ENCODE measurements around the gene DHRS1. TPM values are rescaled to one million over a fixed set of nuclear protein-coding genes. Genes with fewer than 3 reads are reported as not detected.

DHRS1 gene
- total and polyA plus RNA-seq, 8 donors = 24.9 to 55.5 (median 42.6) TPM

GRCh38 chr14:24297190-24297964 is 2.2 kb downstream of the DHRS1 start:
- Histone ChIP-seq H3K27me3 (no peaks in the 10 kb centered on the region), H3K4me3 (no peak overlapping the region), H3K4me1 (peaks cover 14 to 47% of the 10 kb centered on the region in 2 donors), H3K36me3 (peaks cover 0 to 44% of the 10 kb centered on the region in 2 donors), H3K9me3 (no peaks in the 10 kb centered on the region), H3K27ac (peak overlapping the region in 1 of 2 donors; percentile 53)
- ATAC-seq (peak; percentile 56), DNase-seq (no peak)
- TF ChIP-seq, protein P1, sequence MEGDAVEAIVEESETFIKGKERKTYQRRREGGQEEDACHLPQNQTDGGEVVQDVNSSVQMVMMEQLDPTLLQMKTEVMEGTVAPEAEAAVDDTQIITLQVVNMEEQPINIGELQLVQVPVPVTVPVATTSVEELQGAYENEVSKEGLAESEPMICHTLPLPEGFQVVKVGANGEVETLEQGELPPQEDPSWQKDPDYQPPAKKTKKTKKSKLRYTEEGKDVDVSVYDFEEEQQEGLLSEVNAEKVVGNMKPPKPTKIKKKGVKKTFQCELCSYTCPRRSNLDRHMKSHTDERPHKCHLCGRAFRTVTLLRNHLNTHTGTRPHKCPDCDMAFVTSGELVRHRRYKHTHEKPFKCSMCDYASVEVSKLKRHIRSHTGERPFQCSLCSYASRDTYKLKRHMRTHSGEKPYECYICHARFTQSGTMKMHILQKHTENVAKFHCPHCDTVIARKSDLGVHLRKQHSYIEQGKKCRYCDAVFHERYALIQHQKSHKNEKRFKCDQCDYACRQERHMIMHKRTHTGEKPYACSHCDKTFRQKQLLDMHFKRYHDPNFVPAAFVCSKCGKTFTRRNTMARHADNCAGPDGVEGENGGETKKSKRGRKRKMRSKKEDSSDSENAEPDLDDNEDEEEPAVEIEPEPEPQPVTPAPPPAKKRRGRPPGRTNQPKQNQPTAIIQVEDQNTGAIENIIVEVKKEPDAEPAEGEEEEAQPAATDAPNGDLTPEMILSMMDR (IDR thresholded peaks at IDR 0.05) = peak in 1 of 2 donors; percentile 16
- intact Hi-C loops (cut with DNase I) = loop anchor here in 1 of 2 donors (5.0 kb wide), 1 partner anchor 55 kb away; the partner anchor contains the start of gene TINF2

DNA sequence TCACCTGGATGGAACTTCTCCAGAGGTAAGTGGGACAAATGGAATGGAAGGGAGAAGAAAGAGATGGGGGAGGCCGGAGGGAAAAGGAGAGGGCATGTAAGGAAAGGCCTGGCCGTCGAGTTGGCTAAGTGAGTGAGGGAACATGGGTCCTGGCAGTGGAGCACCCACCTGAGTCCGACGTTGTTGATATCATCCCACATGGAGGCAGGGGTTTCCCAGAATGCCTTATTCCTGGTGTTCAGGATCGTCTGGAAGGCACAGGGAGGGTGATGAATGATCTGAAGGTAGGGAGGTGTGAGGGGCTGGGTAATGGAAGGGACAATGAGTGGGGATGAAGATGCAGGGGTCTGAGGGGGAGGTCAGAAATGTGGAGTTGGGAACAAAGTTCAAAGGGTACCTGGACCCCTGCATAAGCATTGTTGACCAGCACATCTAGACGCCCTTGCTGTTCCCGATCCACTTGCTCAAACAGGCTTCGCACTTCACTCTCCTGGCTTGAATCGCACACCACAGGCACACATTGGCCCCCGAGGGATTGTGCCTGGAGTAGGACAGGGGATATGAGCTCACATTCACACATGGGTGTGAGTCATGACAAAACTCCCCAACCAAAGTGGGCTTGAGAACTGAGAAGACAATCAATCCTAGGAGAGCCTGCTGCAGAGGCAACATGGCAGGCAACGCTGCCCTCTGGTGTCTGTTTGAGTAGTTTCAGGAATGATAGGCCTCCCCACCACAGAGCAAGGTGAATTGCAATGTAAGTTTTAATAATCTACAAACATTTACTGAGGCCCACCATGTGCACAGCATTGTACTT is 3.0 kb downstream of the DHRS1 start:
- TF ChIP-seq, protein P1 (IDR thresholded peaks at IDR 0.05) = peak; percentile 61 to 82
- peak in 3 of 4 donors; percentile 71 to 76 (median 72) for DNase-seq
- no peaks in the 10 kb centered on the region for H3K27me3 ChIP-seq
- intact Hi-C loops (cut with DNase I) = loop anchor here in 1 of 2 donors (5.0 kb wide), 1 partner anchor 54 kb away; the partner anchor contains the start of gene TINF2
- no peak overlapping the region for H3K4me3 ChIP-seq
- peaks cover 0 to 44% of the 10 kb centered on the region in 2 donors for H3K36me3 ChIP-seq
- peak; percentile 75 for ATAC-seq
- peaks cover 14 to 44% of the 10 kb centered on the region in 2 donors for H3K4me1 ChIP-seq
- no peaks in the 10 kb centered on the region for H3K9me3 ChIP-seq
- H3K27ac ChIP-seq = peak overlapping the region in 1 of 2 donors; percentile 53

- Histone ChIP-seq H3K4me3 (no peak overlapping the region), H3K4me1 (peaks cover 2 to 20% of the 10 kb centered on the region in 2 donors), H3K9me3 (no peaks in the 10 kb centered on the region), H3K27me3 (no peaks in the 10 kb centered on the region), H3K27ac (no peak overlapping the region), H3K36me3 (peaks cover 0 to 68% of the 10 kb centered on the region in 2 donors)
- DNase-seq = no peak
- intact Hi-C loops (cut with DNase I) = no loop called here
- no peak for ATAC-seq
- TF ChIP-seq, protein P1 (IDR thresholded peaks at IDR 0.05) = no peak
Measured at GRCh38 chr14:24293525-24293924, 6.1 kb downstream of the DHRS1 start.

GRCh38 chr14:24292118-24292807 is 7.3 kb downstream of the DHRS1 start:
- DNase-seq = no peak
- peaks cover 0 to 69% of the 10 kb centered on the region in 2 donors for H3K36me3 ChIP-seq
- H3K9me3 ChIP-seq = no peaks in the 10 kb centered on the region
- no peak overlapping the region for H3K27ac ChIP-seq
- no peaks in the 10 kb centered on the region for H3K27me3 ChIP-seq
- no peak overlapping the region for H3K4me3 ChIP-seq
- intact Hi-C loops (cut with DNase I) = no loop called here
- ATAC-seq = no peak
- TF ChIP-seq, protein P1 (IDR thresholded peaks at IDR 0.05) = no peak
- peaks cover 0 to 10% of the 10 kb centered on the region in 2 donors for H3K4me1 ChIP-seq

All from left lung (tissue), 10 donors.